H9 (cell line): ENCODE results near the gene KIAA0825. TPM values are rescaled to one million over a fixed set of nuclear protein-coding genes. Genes with fewer than 3 reads are reported as not detected.
A peak's percentile ranks its signal among the peaks of the same experiment; 100 is the strongest.

Source experiments
- DNase-seq: peaks from one replicate; pipeline ENCODE4 v3.0.0-alpha.2; 2017
- H2AFZ ChIP-seq: one replicate; pipeline ENCODE4 v1.6.1; 2013; ENCODE audit warnings: mild to moderate bottlenecking, low read length, control low read depth, moderate library complexity
- H2AK5ac ChIP-seq: 2 replicates; pipeline ENCODE4 v1.6.1; 2013; ENCODE audit warnings: low read length, control low read depth, mixed read lengths; ENCODE audit not compliant: insufficient read length
- H2BK120ac ChIP-seq: one replicate; pipeline ENCODE4 v1.6.1; 2013; ENCODE audit warnings: low read depth, mild to moderate bottlenecking, low read length, control low read depth, inconsistent platforms; ENCODE audit not compliant: poor library complexity, severe bottlenecking
- H2BK12ac ChIP-seq: 2 replicates; pipeline ENCODE4 v1.6.1; 2013; ENCODE audit warnings: low read length, control low read depth, mixed read lengths, low read depth; ENCODE audit not compliant: insufficient read length
- H2BK15ac ChIP-seq: 2 replicates; pipeline ENCODE4 v1.6.1; 2013; ENCODE audit warnings: low read depth, low read length, control low read depth
- H2BK20ac ChIP-seq: one replicate; pipeline ENCODE4 v1.6.1; 2013; ENCODE audit warnings: low read depth, mild to moderate bottlenecking, low read length, control low read depth, inconsistent platforms; ENCODE audit not compliant: poor library complexity, severe bottlenecking
- H2BK5ac ChIP-seq: 2 replicates; pipeline ENCODE4 v1.6.1; 2013; ENCODE audit warnings: low read length, control low read depth, mixed read lengths; ENCODE audit not compliant: insufficient read length
- H3K14ac ChIP-seq: 2 replicates; pipeline ENCODE4 v1.6.1; 2013; ENCODE audit warnings: low read length, control low read depth; ENCODE audit not compliant: insufficient read depth
- H3K18ac ChIP-seq: 2 replicates; pipeline ENCODE4 v1.6.1; 2013; ENCODE audit warnings: low read depth, mild to moderate bottlenecking, mixed read lengths, low read length, control low read depth; ENCODE audit not compliant: insufficient read length
- H3K23ac ChIP-seq: 2 replicates; pipeline ENCODE4 v1.6.1; 2013; ENCODE audit warnings: low read length, control low read depth, mixed read lengths, low read depth; ENCODE audit not compliant: insufficient read length
- H3K23me2 ChIP-seq: 2 replicates; pipeline ENCODE4 v1.6.1; 2013; ENCODE audit warnings: low read depth, mild to moderate bottlenecking, mixed read lengths, low read length, control low read depth; ENCODE audit not compliant: insufficient read length, poor library complexity, severe bottlenecking
- H3K27ac ChIP-seq: 2 replicates; pipeline ENCODE4 v1.5.1; 2013; ENCODE audit warnings: low read length, control low read depth, mixed read lengths, low read depth; ENCODE audit not compliant: insufficient read length
- H3K27me3 ChIP-seq: 2 replicates; pipeline ENCODE4 v1.6.1; 2013; ENCODE audit warnings: low read length, control low read depth, inconsistent platforms; ENCODE audit not compliant: insufficient read depth
- H3K4ac ChIP-seq: 2 replicates; pipeline ENCODE4 v1.6.1; 2013; ENCODE audit warnings: low read depth, mild to moderate bottlenecking, control low read depth, inconsistent platforms, low read length, moderate library complexity
- H3K4me1 ChIP-seq: 2 replicates; pipeline ENCODE4 v1.6.1; 2013; ENCODE audit warnings: low read length, control low read depth, inconsistent platforms; ENCODE audit not compliant: insufficient read depth
- H3K4me2 ChIP-seq: 2 replicates; pipeline ENCODE4 v1.6.1; 2013; ENCODE audit warnings: low read length, control low read depth, mixed read lengths; ENCODE audit not compliant: insufficient read length, insufficient read depth
- H3K56ac ChIP-seq: 2 replicates; pipeline ENCODE4 v1.6.1; 2013; ENCODE audit warnings: low read depth, mild to moderate bottlenecking, mixed read lengths, low read length, control low read depth; ENCODE audit not compliant: insufficient read length
- H3K79me1 ChIP-seq: 2 replicates; pipeline ENCODE4 v1.6.1; 2013; ENCODE audit warnings: low read depth, mild to moderate bottlenecking, moderate library complexity, low read length, control low read depth, inconsistent platforms; ENCODE audit not compliant: insufficient read depth, poor library complexity, severe bottlenecking
- H3K79me2 ChIP-seq: 2 replicates; pipeline ENCODE4 v1.6.1; 2013; ENCODE audit warnings: low read length, control low read depth, inconsistent platforms; ENCODE audit not compliant: insufficient read depth
- H3K9ac ChIP-seq: 2 replicates; pipeline ENCODE4 v1.6.1; 2013; ENCODE audit warnings: low read length, control low read depth, mixed read lengths; ENCODE audit not compliant: insufficient read length; ENCODE audit errors: extremely low read depth
- H3K9me3 ChIP-seq: one replicate; pipeline ENCODE4 v1.6.1; 2013; ENCODE audit warnings: low read depth, low read length, inconsistent platforms; ENCODE audit not compliant: control insufficient read depth
- H3T11ph ChIP-seq: one replicate; pipeline ENCODE4 v1.6.1; 2013; ENCODE audit warnings: mild to moderate bottlenecking, low read length, control low read depth, inconsistent platforms
- H4K20me1 ChIP-seq: one replicate; pipeline ENCODE4 v1.6.1; 2013; ENCODE audit not compliant: control insufficient read depth, insufficient read length, insufficient read depth
- H4K5ac ChIP-seq: 2 replicates; pipeline ENCODE4 v1.6.1; 2013; ENCODE audit warnings: low read depth, mild to moderate bottlenecking, mixed read lengths, low read length, control low read depth; ENCODE audit not compliant: insufficient read length
- H4K8ac ChIP-seq: replicated peaks from 2 replicates; pipeline ENCODE4 v1.6.1; 2013; ENCODE audit warnings: low read length, control low read depth, mixed read lengths, low read depth; ENCODE audit not compliant: insufficient read length
- H4K91ac ChIP-seq: 2 replicates; pipeline ENCODE4 v1.6.1; 2013; ENCODE audit warnings: low read depth, mild to moderate bottlenecking, moderate library complexity, mixed read lengths, low read length, control low read depth; ENCODE audit not compliant: insufficient read length
- H3K27ac Mint-ChIP-seq, 3 experiments: 2 replicates in 2 of 3; 3 replicates in 1 of 3; pipeline ENCODE4 v1.8.0; 2020 to 2021; ENCODE audit warnings: mixed read lengths in 3 of 3, mild to moderate bottlenecking in 1 of 3, moderate library complexity in 1 of 3
- H3K27me3 Mint-ChIP-seq: 2 replicates; pipeline ENCODE4 v1.8.0; 2021; ENCODE audit warnings: low read depth, mild to moderate bottlenecking, moderate library complexity, mixed read lengths
- H3K36me3 Mint-ChIP-seq, 3 experiments: 2 replicates in 2 of 3; 3 replicates in 1 of 3; pipeline ENCODE4 v1.8.0; 2020 to 2021; ENCODE audit warnings: low read depth in 3 of 3, mixed read lengths in 3 of 3; ENCODE audit not compliant: insufficient read depth in 1 of 3
- H3K4me1 Mint-ChIP-seq, 2 experiments: 2 replicates each; pipeline ENCODE4 v1.8.0; 2020; ENCODE audit warnings: mixed read lengths in 2 of 2
- H3K4me3 Mint-ChIP-seq, 2 experiments: 2 replicates in 1 of 2; 3 replicates in 1 of 2; pipeline ENCODE4 v1.8.0; 2020 to 2021; ENCODE audit warnings: mild to moderate bottlenecking in 2 of 2, mixed read lengths in 2 of 2, moderate library complexity in 1 of 2
- H3K9me3 Mint-ChIP-seq, 2 experiments: 2 replicates in 1 of 2; 3 replicates in 1 of 2; pipeline ENCODE4 v1.8.0; 2020; ENCODE audit warnings: mild to moderate bottlenecking in 2 of 2, mixed read lengths in 2 of 2, moderate library complexity in 1 of 2
- WGBS: extraction: QIAGEN DNeasy Blood & Tissue Kit; methylation state at CpG from one replicate; pipeline ENCODE4 v1.1.7; 2013; ENCODE audit warnings: missing lambda C conversion rate, low lambda C conversion rate, mixed read lengths; ENCODE audit not compliant: insufficient read length; ENCODE audit errors: extremely low coverage; 5-methylcytosine and 5-hydroxymethylcytosine counted together
- total RNA-seq: library from RNA; stranded (reverse); gene quantifications from 2 replicates; pipeline ENCODE4 v1.2.1, GENCODE V29; 2021
- TF ChIP-seq, protein P1 (sequence below): fragments of 200-600 bp; sonication (generic); conservative IDR thresholded peaks from 3 replicates; pipeline ENCODE4 v1.8.0; 2021; ENCODE audit warnings: antibody characterized with exemption, mild to moderate bottlenecking

KIAA0825 gene
- total RNA-seq, 1 experiment from 2014 or later = 1.8 TPM

GRCh38 chr5:94467954-94468930, 150.2 kb downstream of the KIAA0825 start:
- Histone ChIP-seq H4K8ac (no peak overlapping the region), H3K18ac (no peak overlapping the region), H3K14ac (no peak overlapping the region), H3T11ph (no peak overlapping the region), H4K91ac (no peak overlapping the region), H2BK15ac (no peak overlapping the region), H2BK5ac (no peak overlapping the region), H3K4me1 (no peaks in the 10 kb centered on the region; the same call in 1 of the 2 replicates), H3K79me2 (no peaks in the 10 kb centered on the region), H3K9me3 (no peaks in the 10 kb centered on the region), H3K56ac (no peak overlapping the region), H3K9ac (no peak overlapping the region), H4K20me1 (no peaks in the 10 kb centered on the region), H2BK12ac (no peak overlapping the region), H3K23ac (no peak overlapping the region), H3K27me3 (no peaks in the 10 kb centered on the region), H3K27ac (no peak overlapping the region), H2BK20ac (no peak overlapping the region), H4K5ac (no peak overlapping the region), H3K4ac (no peak overlapping the region), H2AFZ (no peak overlapping the region), H2BK120ac (no peak overlapping the region), H3K79me1 (no peaks in the 10 kb centered on the region), H3K23me2 (no peaks in the 10 kb centered on the region), H2AK5ac (no peak overlapping the region), H3K4me2 (no peak overlapping the region)
- no peak overlapping the region for H3K4me3 Mint-ChIP-seq
- no peak for DNase-seq
- WGBS = no CpG with 5 or more reads among the region's 5 CpGs
- H3K27ac Mint-ChIP-seq = peak overlapping the region in 1 of 3 experiments; percentile 42; a peak in 1 of 7 replicates
- H3K4me1 Mint-ChIP-seq = peaks cover 3 to 5% of the 10 kb centered on the region in 2 experiments; a peak in 3 of 4 replicates
- H3K27me3 Mint-ChIP-seq = no peaks in the 10 kb centered on the region
- H3K36me3 Mint-ChIP-seq = no peaks in the 10 kb centered on the region
- H3K9me3 Mint-ChIP-seq = no peaks in the 10 kb centered on the region
- TF ChIP-seq, protein P1, sequence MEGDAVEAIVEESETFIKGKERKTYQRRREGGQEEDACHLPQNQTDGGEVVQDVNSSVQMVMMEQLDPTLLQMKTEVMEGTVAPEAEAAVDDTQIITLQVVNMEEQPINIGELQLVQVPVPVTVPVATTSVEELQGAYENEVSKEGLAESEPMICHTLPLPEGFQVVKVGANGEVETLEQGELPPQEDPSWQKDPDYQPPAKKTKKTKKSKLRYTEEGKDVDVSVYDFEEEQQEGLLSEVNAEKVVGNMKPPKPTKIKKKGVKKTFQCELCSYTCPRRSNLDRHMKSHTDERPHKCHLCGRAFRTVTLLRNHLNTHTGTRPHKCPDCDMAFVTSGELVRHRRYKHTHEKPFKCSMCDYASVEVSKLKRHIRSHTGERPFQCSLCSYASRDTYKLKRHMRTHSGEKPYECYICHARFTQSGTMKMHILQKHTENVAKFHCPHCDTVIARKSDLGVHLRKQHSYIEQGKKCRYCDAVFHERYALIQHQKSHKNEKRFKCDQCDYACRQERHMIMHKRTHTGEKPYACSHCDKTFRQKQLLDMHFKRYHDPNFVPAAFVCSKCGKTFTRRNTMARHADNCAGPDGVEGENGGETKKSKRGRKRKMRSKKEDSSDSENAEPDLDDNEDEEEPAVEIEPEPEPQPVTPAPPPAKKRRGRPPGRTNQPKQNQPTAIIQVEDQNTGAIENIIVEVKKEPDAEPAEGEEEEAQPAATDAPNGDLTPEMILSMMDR = no peak
